ENCODE measurements around the gene FHAD1. TPM values are rescaled to one million over a fixed set of nuclear protein-coding genes. Genes with fewer than 3 reads are reported as not detected.
A peak's percentile ranks its signal among the peaks of the same experiment; 100 is the strongest.

FHAD1 gene
- total and polyA plus RNA-seq, 2 donors (not counting 3 experiments of a cell fraction or from before 2014, with no cell fraction given): 0.04 to 0.69 TPM

DNA sequence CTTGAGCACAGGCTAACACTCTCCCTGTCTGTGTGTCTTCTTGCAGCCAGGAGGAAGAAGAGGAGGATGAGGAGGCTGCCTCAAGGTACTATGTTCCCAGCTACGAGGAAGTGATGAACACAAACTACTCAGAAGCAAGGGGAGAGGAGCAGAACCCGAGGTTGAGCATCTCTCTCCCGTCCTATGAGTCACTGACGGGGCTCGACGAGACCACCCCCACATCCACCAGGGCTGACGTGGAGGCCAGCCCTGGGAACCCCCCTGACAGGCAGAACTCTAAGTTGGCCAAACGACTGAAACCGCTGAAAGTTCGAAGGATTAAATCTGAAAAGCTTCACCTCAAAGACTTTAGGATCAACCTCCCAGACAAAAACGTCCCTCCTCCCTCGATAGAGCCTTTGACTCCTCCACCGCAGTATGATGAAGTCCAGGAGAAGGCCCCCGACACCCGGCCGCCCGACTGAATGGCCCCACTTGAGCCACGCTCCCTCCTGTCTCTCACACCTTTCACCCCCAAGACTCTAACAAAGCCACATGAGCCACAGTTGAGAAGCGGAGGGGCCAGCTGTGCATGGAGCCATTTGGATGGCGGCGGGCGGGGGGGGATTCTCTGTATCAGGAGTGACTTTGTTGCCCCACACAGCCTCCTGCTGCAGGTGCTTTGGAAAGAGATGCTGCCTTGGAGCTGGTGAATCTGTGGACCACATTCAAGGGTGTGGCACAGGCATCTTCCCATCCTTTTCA lies 27.6 kb upstream of the FHAD1 start:
- Histone ChIP-seq H3K9me3 (replicated peaks; ENCODE audit: control insufficient read depth, insufficient read depth, low read length) (no peaks in the 10 kb centered on the region), H3K4me1 (ENCODE audit: control insufficient read depth, extremely low read depth, insufficient read depth, low read length) (peaks cover 23% of the 10 kb centered on the region), H3K36me3 (ENCODE audit: control insufficient read depth in 2 of 2, extremely low read depth in 1 of 2, insufficient read depth in 2 of 2, low read length in 2 of 2) (peaks cover 0 to 3% of the 10 kb centered on the region in 2 experiments), H3K4me3 (replicated peaks in 1 of 3; ENCODE audit: insufficient read depth in 1 of 3, low read depth in 1 of 3, low read length in 3 of 3) (no peak overlapping the region), H3K9ac (replicated peaks; ENCODE audit: extremely low read depth, insufficient read depth, low read length) (no peak overlapping the region), H3K27ac (ENCODE audit: insufficient read depth, low read depth, low read length) (peak overlapping the region; percentile 42), H4K20me1 (replicated peaks; ENCODE audit: control insufficient read depth, extremely low read depth, insufficient read depth, low read length) (no peaks in the 10 kb centered on the region), H3K9me1 (replicated peaks; ENCODE audit: control insufficient read depth, extremely low read depth, insufficient read depth, low read length) (no peaks in the 10 kb centered on the region), H2AFZ (ENCODE audit: low read depth, low read length) (no peak overlapping the region), H3K4me2 (ENCODE audit: insufficient read depth, low read length) (no peak overlapping the region), H3K79me2 (ENCODE audit: control insufficient read depth, insufficient read depth, low read length) (no peaks in the 10 kb centered on the region), H3K27me3 (ENCODE audit: control insufficient read depth in 2 of 2, insufficient read depth in 2 of 2, low read length in 2 of 2) (no peaks in the 10 kb centered on the region)
- no peak for FAIRE-seq
- ChIA-PET POLR2A (no interaction called here), CTCF (interaction anchor here (0.7 to 2.2 kb wide), 7 partner anchors 25 to 66 kb away, joined by 3 to 10 read pairs (median 5); partner anchors contain the start of gene TMEM51)
- no peak for DNase-seq (ENCODE audit: low read depth, low spot score)
- TF ChIP-seq JUN (IDR thresholded peaks at IDR 0.05; ENCODE audit: borderline replicate concordance, insufficient read depth, insufficient read length, low read depth): no peak
- intact Hi-C loops (cut with micrococcal nuclease): loop anchor here (2.0 to 5.0 kb wide), 2 partner anchors 41 to 198 kb away; no protein-coding TSS in a partner anchor
- BruUV-seq (replicated peaks): TSS peak; percentile 40
- dilution Hi-C loops (cut with MboI; ENCODE audit: extremely low pct_ligation_motif_present, low sequenced_read_pairs): no loop called here

DNA sequence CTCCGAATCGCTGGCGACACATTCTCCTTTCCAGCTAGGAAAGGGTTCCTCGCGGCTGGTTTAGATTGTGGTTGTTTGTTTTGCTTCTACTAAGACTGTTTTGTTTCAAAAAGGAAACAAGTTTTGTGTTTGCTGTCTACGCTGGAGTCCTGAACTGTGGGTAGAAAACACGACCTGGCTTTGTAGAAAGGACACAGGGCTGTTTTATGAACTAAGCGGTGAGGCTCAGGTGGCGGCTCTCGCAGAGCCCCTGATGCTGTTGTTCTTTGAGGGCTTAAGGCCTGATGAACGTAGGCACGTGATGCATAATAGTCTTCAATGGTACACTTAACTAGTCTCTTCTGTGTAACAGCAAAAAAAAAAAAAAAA lies 27.0 kb upstream of the FHAD1 start:
- H3K79me2 ChIP-seq (ENCODE audit: control insufficient read depth, insufficient read depth, low read length): no peaks in the 10 kb centered on the region
- H3K27ac ChIP-seq (ENCODE audit: insufficient read depth, low read depth, low read length): no peak overlapping the region
- POLR2A ChIA-PET: no interaction called here
- H3K36me3 ChIP-seq (ENCODE audit: control insufficient read depth in 2 of 2, extremely low read depth in 1 of 2, insufficient read depth in 2 of 2, low read length in 2 of 2): peaks cover 0 to 3% of the 10 kb centered on the region in 2 experiments
- DNase-seq (ENCODE audit: low read depth, low spot score) (no peak), FAIRE-seq (no peak)
- intact Hi-C loops (cut with micrococcal nuclease) (no loop called here), dilution Hi-C loops (cut with MboI; ENCODE audit: extremely low pct_ligation_motif_present, low sequenced_read_pairs) (no loop called here)
- H2AFZ ChIP-seq (ENCODE audit: low read depth, low read length): no peak overlapping the region
- peaks cover 26% of the 10 kb centered on the region for H3K4me1 ChIP-seq (ENCODE audit: control insufficient read depth, extremely low read depth, insufficient read depth, low read length)
- CTCF ChIA-PET: interaction anchor here (1.0 to 2.2 kb wide), 3 partner anchors 64 to 91 kb away, joined by 3 to 10 read pairs (median 3); partner anchors contain the start of gene TMEM51
- no TSS peak for BruUV-seq (replicated peaks)
- no peaks in the 10 kb centered on the region for H4K20me1 ChIP-seq (replicated peaks; ENCODE audit: control insufficient read depth, extremely low read depth, insufficient read depth, low read length)
- no peak overlapping the region for H3K9ac ChIP-seq (replicated peaks; ENCODE audit: extremely low read depth, insufficient read depth, low read length)
- H3K27me3 ChIP-seq (ENCODE audit: control insufficient read depth in 2 of 2, insufficient read depth in 2 of 2, low read length in 2 of 2): no peaks in the 10 kb centered on the region
- no peak overlapping the region for H3K4me3 ChIP-seq (replicated peaks in 1 of 3; ENCODE audit: insufficient read depth in 1 of 3, low read depth in 1 of 3, low read length in 3 of 3)
- H3K4me2 ChIP-seq (ENCODE audit: insufficient read depth, low read length): no peak overlapping the region
- H3K9me3 ChIP-seq (replicated peaks; ENCODE audit: control insufficient read depth, insufficient read depth, low read length): no peaks in the 10 kb centered on the region
- H3K9me1 ChIP-seq (replicated peaks; ENCODE audit: control insufficient read depth, extremely low read depth, insufficient read depth, low read length): no peaks in the 10 kb centered on the region
- TF ChIP-seq FOS (IDR thresholded peaks at IDR 0.05; ENCODE audit: borderline replicate concordance, insufficient read depth, low read length) (no peak), MYC (IDR thresholded peaks at IDR 0.05; ENCODE audit: low read depth, low read length) (no peak), POLR2A (IDR thresholded peaks at IDR 0.05; ENCODE audit: low read depth, low read length) (no peak), JUN (IDR thresholded peaks at IDR 0.05; ENCODE audit: borderline replicate concordance, insufficient read depth, insufficient read length, low read depth) (no peak), POLR2AphosphoS5 (IDR thresholded peaks at IDR 0.05; ENCODE audit: insufficient read depth, low read depth, low read length) (no peak), EZH2 (IDR thresholded peaks at IDR 0.05; ENCODE audit: borderline replicate concordance, low read depth, low read length, severe bottlenecking) (no peak), GATA2 (IDR thresholded peaks at IDR 0.05; ENCODE audit: insufficient read depth, insufficient read length, low read depth, low read length) (no peak)
- TF ChIP-seq, protein P1, sequence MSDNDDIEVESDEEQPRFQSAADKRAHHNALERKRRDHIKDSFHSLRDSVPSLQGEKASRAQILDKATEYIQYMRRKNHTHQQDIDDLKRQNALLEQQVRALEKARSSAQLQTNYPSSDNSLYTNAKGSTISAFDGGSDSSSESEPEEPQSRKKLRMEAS (IDR thresholded peaks at IDR 0.05; ENCODE audit: insufficient read depth, insufficient read length): no peak
- TF ChIP-seq, protein P2, sequence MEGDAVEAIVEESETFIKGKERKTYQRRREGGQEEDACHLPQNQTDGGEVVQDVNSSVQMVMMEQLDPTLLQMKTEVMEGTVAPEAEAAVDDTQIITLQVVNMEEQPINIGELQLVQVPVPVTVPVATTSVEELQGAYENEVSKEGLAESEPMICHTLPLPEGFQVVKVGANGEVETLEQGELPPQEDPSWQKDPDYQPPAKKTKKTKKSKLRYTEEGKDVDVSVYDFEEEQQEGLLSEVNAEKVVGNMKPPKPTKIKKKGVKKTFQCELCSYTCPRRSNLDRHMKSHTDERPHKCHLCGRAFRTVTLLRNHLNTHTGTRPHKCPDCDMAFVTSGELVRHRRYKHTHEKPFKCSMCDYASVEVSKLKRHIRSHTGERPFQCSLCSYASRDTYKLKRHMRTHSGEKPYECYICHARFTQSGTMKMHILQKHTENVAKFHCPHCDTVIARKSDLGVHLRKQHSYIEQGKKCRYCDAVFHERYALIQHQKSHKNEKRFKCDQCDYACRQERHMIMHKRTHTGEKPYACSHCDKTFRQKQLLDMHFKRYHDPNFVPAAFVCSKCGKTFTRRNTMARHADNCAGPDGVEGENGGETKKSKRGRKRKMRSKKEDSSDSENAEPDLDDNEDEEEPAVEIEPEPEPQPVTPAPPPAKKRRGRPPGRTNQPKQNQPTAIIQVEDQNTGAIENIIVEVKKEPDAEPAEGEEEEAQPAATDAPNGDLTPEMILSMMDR (IDR thresholded peaks at IDR 0.05; ENCODE audit: extremely low read depth in 1 of 2, insufficient read depth in 1 of 2, low read depth in 1 of 2, low read length in 2 of 2): no peak

All from endothelial cell of umbilical vein (primary cell).